Kidney capillary endothelial cell (primary cell): ENCODE results near the gene LSR.

Source experiments
- DNase-seq: peaks from one replicate; pipeline ENCODE4 v3.0.0-alpha.2; 2018; ENCODE audit warnings: low spot score

Gene LSR

DNA sequence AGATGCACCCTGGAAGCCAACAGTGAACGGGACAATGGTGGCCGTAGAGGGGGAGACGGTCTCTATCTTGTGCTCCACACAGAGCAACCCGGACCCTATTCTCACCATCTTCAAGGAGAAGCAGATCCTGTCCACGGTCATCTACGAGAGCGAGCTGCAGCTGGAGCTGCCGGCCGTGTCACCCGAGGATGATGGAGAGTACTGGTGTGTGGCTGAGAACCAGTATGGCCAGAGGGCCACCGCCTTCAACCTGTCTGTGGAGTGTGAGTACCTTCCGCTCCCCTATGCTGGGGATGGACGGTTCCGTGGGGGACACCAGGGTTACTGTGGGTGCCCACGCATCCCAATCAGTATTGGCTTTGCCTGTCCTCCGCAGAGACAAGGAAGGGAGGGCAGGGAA lies 53.6 kb downstream of the LSR start:
- no peak for DNase-seq

GRCh38 chr19:35303357-35303915 lies 54.6 kb downstream of the LSR start:
- no peak for DNase-seq

DNA sequence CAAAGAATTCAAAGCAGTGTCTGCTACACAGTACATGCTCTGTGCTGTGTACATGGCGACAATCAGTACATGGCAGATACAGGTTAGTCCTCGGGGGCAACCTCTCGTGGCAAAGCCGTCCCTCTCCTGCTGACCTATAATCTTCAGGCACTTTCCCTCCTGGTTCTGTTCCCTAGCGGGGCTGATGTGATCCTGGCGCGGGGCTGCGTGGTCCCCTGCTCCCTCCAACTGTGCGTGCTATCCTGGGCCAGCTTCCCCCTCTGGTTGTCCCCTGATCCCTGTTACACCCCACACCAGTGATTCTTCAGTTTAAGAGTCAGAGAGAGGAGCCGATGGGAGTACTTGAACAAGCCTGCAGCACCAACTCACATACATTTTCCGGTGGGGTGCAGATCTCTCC lies 55.2 kb downstream of the LSR start:
- no peak for DNase-seq

GRCh38 chr19:35305181-35305580 lies 56.4 kb downstream of the LSR start:
- DNase-seq, result no peak

DNA sequence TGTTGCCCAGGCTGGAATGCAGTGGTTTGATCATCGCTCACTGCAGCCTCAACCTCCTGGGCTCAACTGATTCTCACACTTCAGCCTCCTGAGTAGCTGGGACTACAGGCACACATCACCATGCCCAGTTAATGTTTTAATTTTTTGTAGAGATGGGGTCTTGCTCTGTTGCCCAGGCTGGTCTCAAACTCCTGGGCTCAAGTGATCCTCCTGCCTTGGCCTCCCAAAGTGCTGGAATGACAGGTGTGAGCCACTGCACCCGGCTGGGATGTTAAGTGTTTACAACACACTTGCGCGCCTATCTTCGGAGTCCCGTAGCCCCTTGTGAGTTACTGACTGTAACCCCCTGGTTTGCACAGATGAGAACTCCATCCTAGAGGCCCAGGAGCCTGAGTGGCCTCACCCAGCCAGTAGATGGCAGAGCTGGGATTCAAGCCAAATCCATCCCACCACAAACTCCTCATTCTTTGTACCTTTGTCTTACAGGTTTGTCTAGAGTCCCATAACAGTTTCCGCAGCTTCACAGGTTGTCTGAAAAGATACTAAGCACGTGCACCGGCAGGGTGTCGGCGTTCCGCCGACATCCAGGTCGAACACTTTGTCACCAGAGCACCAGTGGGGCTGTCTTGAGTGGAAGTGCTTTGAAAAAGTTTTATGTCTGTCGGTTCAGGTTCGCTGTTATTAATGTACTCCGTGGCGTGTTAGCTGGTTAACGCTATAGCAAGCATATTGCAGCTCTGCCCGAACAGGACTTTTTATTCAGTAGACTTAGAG lies 57.9 kb downstream of the LSR start:
- DNase-seq, result peak; percentile 23

DNA sequence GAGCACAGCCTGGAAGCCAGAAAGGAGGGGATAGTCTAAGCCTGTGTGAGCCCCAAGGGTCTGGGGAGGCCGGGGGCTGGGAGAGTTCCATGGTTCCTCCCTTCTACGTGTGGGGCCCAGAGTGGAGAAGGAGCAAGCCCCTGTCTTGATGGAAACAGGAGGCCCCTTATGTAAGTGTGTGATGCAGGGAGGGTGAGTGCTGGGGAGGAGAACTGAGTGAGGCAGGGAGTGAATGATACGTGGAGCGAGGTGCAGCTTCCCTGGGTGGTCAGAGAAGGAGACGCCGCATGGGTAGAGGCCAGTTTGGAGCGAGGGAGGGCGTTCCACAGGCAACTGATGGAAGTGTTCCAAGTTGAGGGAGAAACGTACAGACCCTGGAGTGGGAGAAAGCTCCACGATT lies 59.1 kb downstream of the LSR start:
- no peak for DNase-seq

GRCh38 chr19:35308910-35309309 lies 60.1 kb downstream of the LSR start:
- no peak for DNase-seq

DNA sequence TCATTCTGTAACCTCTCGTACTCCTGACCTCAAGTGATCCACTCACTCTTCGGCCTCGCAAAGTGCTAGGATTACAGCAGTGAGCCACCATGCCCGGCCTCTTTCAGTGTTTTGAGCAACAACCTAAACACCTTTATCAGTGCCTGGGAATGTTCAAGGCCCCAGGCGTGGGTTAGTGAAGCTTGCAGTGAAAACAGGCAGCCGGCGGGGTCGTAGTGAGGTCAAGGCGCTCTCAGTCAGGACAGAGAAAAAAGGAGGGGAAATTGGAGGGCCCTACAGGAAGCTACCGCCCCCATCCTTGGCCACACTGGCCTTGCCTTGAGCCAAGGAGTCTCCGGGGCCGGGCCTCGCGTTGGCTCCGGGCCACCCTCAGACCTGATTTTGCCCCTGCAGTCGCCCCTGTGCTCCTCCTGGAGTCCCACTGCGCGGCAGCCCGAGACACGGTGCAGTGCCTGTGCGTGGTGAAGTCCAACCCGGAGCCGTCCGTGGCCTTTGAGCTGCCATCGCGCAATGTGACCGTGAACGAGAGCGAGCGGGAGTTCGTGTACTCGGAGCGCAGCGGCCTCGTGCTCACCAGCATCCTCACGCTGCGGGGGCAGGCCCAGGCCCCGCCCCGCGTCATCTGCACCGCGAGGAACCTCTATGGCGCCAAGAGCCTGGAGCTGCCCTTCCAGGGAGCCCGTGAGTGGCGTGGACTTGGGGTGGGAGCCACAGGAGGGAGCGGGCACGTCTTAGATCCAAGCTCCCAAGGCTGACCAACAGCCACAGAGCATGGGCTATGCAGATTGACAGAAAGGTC lies 60.9 kb downstream of the LSR start:
- no peak for DNase-seq

DNA sequence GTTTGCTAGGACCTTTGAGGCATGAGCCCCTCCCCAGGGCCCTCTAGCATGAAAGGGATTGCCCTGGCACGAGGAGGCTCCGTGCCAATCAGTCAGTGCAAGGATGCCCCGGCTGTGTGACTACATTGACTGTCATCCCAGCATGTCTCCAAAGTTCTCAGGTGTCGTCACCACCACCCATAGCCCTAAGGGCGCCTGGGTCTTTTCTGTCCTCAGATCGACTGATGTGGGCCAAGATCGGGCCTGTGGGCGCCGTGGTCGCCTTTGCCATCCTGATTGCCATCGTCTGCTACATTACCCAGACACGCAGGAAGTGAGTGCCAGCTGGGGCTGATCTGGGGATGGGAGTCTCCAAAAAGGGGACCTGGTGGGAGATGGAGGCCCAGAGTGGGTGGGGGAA lies 61.5 kb downstream of the LSR start:
- DNase-seq, result no peak

- no peak for DNase-seq
Observed at GRCh38 chr19:35310811-35311465, 62.1 kb downstream of the LSR start.

DNA sequence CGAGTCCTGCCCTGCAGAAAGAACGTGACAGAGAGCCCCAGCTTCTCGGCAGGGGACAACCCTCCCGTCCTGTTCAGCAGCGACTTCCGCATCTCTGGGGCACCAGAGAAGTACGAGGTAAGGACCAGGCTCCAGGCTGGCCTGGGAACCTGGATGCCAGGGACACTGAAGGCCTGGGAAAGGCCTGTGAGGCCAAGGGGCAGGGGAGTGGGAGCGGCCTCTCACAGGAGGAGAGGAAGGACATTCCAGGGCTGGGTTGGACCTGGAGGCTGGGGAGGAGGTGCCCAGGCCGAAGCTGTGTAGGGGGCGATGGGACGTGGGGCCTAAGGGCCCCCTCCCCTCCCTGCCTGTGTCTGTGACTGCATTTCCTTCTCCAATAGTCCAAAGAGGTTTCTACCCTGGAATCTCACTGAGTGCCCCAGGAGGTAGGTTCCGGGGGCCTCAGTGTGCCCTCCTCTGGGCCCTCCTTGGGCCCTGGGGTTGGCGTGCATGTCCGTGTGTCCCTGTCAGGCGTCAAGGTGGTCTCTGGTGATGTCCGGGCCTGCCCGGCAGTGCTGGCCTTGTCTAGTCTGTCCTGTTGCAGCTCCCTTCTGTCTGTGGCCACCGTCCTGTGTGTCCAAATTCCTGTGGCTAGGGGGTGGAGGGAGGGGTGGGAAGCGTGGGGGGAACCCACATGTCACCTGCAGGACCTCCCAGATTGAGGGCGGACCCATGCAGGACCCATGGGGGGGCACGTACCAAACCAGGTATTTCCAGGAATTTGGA lies 63.3 kb downstream of the LSR start:
- DNase-seq, result no peak

GRCh38 chr19:35313587-35313986 lies 64.8 kb downstream of the LSR start:
- DNase-seq, result no peak

DNA sequence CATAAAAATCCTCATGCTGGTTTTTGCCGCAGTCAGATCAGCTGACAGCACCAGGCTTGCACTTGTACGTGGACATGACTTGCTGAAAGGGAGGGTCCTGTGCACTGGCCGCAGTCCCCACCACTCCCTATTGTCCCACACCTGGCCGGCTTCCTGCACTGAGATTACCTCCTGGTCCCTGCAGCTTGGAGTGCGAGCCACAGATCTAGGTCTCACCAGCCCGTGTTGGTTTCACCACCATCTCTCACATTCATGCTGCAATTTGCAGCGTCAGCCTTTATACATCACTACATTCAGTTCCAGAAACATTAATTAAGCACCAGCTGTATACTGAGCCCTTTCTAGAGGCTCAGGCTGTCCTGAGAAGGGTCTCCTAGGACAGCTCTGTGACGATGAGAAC lies 65.2 kb downstream of the LSR start:
- DNase-seq, result no peak

- DNase-seq, result no peak
Observed at GRCh38 chr19:35314858-35315470, 66.2 kb downstream of the LSR start.

GRCh38 chr19:35315883-35316282 lies 67.1 kb downstream of the LSR start:
- DNase-seq, result no peak

DNA sequence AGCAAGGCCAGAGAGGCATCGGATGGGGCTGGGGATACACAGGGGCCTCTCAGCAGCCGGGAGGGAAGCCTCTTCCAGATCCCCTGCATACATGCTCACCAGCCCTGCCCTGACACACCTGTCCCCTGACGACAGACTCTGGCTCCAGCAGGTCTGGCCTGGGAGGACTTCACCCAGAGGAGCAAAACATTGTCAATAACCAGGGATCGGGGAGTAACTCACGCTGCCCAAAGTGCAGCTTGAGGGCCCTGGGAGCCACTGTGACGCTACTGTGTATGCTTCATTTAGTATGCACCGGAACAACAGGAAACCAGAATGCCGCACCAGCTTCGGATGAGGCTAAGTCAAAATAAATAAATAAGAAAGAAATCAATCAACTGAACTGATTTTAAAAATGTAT lies 67.8 kb downstream of the LSR start:
- DNase-seq, result no peak
